MCF 10A (cell line): ENCODE measurements around the gene NEK6. TPM values are rescaled to one million over a fixed set of nuclear protein-coding genes. Genes with fewer than 3 reads are reported as not detected.

ENCODE experiments used
- BruUV-seq: library from RNA; stranded (reverse); fragments of 400-500 nt; replicated peaks from 2 replicates; lab custom pipeline; 2021; lab: Mats Ljungman, UMichigan
- CTCF ChIA-PET: fragments of 300-600 bp; sonication (Branson Sonifier 250); formaldehyde crosslinking; extraction: SDS; loops from one replicate; lab custom pipeline; 2021; ENCODE audit warnings: antibody characterized with exemption, inconsistent platforms; lab: Yijun Ruan, JAX
- POLR2A ChIA-PET: fragments of 300-600, 350-650 bp; sonication (Branson Sonifier 250); formaldehyde crosslinking; extraction: SDS; loops from one replicate; lab custom pipeline; 2020; ENCODE audit warnings: antibody characterized with exemption, inconsistent platforms; lab: Yijun Ruan, JAX
- DNase-seq: peaks from one replicate; pipeline ENCODE4 v3.0.0-alpha.2; 2018; ENCODE audit not compliant: unreplicated experiment
- H3K27ac Mint-ChIP-seq: one replicate; pipeline ENCODE4 v1.8.0; 2022; ENCODE audit warnings: mild to moderate bottlenecking, low read depth, mixed read lengths; ENCODE audit not compliant: unreplicated experiment
- H3K27me3 Mint-ChIP-seq: one replicate; pipeline ENCODE4 v1.8.0; 2022; ENCODE audit warnings: mixed read lengths; ENCODE audit not compliant: insufficient read depth, unreplicated experiment
- H3K36me3 Mint-ChIP-seq: one replicate; pipeline ENCODE4 v1.8.0; 2022; ENCODE audit warnings: mild to moderate bottlenecking, moderate library complexity, mixed read lengths; ENCODE audit not compliant: insufficient read depth, unreplicated experiment
- H3K4me1 Mint-ChIP-seq: one replicate; pipeline ENCODE4 v1.8.0; 2022; ENCODE audit warnings: mixed read lengths; ENCODE audit not compliant: insufficient read depth, unreplicated experiment
- H3K4me3 Mint-ChIP-seq: one replicate; pipeline ENCODE4 v1.8.0; 2022; ENCODE audit warnings: mild to moderate bottlenecking, moderate library complexity, mixed read lengths; ENCODE audit not compliant: unreplicated experiment
- H3K9me3 Mint-ChIP-seq: one replicate; pipeline ENCODE4 v1.8.0; 2022; ENCODE audit warnings: mixed read lengths; ENCODE audit not compliant: unreplicated experiment
- CTCF ChIP-seq: fragments of 200-600 bp; IDR thresholded peaks from one replicate; pipeline ENCODE4 v1.8.0; 2022; ENCODE audit warnings: antibody characterized with exemption, mild to moderate bottlenecking; ENCODE audit not compliant: unreplicated experiment
- intact Hi-C: fragments of 100-400 bp; cut with micrococcal nuclease; formaldehyde crosslinking; loops from 2 replicates; pipeline ENCODE4 v1.14.1; 2022
- total RNA-seq: library from RNA; stranded (reverse); gene quantifications from 2 replicates; pipeline ENCODE4 v1.2.3, GENCODE V29; 2022

NEK6 gene
- total RNA-seq, 1 experiment from 2014 or later, result 27.5 TPM

GRCh38 chr9:124359855-124360678 is 102.3 kb downstream of the NEK6 start:
- ChIA-PET POLR2A (no interaction called here), CTCF (interaction anchor here (1.0 kb wide), 1 partner anchor 33 kb away, joined by 3 read pairs; no protein-coding TSS in a partner anchor)
- no peak for DNase-seq
- no peaks in the 10 kb centered on the region for H3K9me3 Mint-ChIP-seq
- intact Hi-C loops, result no loop called here
- no peaks in the 10 kb centered on the region for H3K27me3 Mint-ChIP-seq
- peaks cover 40% of the 10 kb centered on the region for H3K36me3 Mint-ChIP-seq
- H3K4me3 Mint-ChIP-seq, result no peak overlapping the region
- TF ChIP-seq CTCF, result no peak
- no peak overlapping the region for H3K27ac Mint-ChIP-seq
- no TSS peak for BruUV-seq
- peaks cover 16% of the 10 kb centered on the region for H3K4me1 Mint-ChIP-seq

GRCh38 chr9:124361128-124361527 is 103.4 kb downstream of the NEK6 start:
- no peak overlapping the region for H3K4me3 Mint-ChIP-seq
- H3K4me1 Mint-ChIP-seq, result peaks cover 20% of the 10 kb centered on the region
- CTCF ChIA-PET, result interaction anchor here (0.6 kb wide), 1 partner anchor 1111 kb away, joined by 3 read pairs; no protein-coding TSS in a partner anchor
- no peak for DNase-seq
- TF ChIP-seq CTCF, result no peak
- H3K27me3 Mint-ChIP-seq, result no peaks in the 10 kb centered on the region
- POLR2A ChIA-PET, result interaction anchor here (0.7 kb wide), 1 partner anchor 13 kb away, joined by 3 read pairs; no protein-coding TSS in a partner anchor
- H3K36me3 Mint-ChIP-seq, result peaks cover 36% of the 10 kb centered on the region
- no peak overlapping the region for H3K27ac Mint-ChIP-seq
- intact Hi-C loops, result no loop called here
- H3K9me3 Mint-ChIP-seq, result no peaks in the 10 kb centered on the region
- no TSS peak for BruUV-seq

DNA sequence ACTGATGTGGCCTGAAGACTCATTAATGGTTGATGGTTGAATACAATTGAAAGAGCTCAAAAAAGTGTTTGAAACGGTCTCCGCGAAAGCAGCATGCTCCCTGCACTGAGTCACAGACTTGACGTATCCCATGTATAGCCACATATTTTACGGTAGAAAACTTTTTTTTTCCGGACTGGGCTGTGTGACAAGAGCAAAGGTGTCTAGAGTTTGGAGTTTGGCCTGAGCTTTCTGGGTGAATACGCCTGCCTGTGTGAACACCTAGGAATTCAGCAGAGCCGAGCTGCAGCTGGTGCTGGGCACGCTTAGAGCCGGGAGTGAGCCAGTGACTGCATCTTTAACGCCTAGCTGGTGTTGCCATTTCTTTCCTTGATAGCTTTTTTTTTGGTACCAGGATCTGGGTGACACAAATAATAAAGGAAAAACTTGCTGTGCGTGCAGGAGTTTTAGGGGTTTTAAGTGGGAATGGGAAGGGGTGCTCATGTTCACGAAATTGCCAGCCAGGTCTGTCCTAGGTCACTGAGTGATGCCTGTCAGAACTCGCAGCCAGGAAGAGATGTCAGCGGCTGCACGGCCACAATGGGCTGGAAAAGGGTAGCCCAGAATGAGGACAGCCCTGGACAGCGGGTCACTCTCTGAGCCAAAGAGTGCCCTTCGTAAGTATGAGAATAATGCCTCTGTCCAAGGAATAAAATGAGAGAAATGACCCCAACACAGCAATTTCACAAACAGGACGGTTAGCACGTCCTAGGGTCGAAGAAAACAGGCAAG is 105.8 kb downstream of the NEK6 start:
- Mint-ChIP-seq H3K4me3 (no peak overlapping the region), H3K27me3 (no peaks in the 10 kb centered on the region), H3K27ac (no peak overlapping the region), H3K36me3 (peaks cover 30% of the 10 kb centered on the region), H3K9me3 (no peaks in the 10 kb centered on the region), H3K4me1 (peaks cover 28% of the 10 kb centered on the region)
- no peak for TF ChIP-seq CTCF
- intact Hi-C loops, result no loop called here
- no peak for DNase-seq
- no TSS peak for BruUV-seq
- ChIA-PET CTCF (interaction anchor here (0.6 to 0.7 kb wide), 4 partner anchors 23 to 237 kb away, joined by 3 to 5 read pairs (median 3); no protein-coding TSS in a partner anchor), POLR2A (no interaction called here)

DNA sequence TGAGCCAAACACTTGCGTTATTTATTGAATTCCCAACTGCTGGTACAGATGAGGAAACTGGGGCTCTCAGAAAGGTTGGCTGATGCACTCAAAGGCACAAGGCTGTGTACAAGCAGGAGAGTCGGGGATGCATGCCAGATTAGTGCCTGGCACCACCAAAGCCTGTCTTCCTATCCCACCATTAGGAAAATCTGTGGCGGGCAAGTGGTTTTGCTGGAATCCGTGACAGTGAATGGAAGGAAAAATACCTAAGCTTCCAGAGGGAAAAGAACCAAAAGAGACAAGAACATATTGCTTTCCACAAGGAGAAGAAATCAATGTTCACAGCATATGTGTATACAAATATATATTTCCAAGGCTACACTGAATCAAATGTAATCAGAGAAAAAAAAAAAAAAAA is 106.4 kb downstream of the NEK6 start:
- no TSS peak for BruUV-seq
- POLR2A ChIA-PET, result no interaction called here
- no peak for DNase-seq
- no peak overlapping the region for H3K27ac Mint-ChIP-seq
- H3K4me3 Mint-ChIP-seq, result no peak overlapping the region
- peaks cover 31% of the 10 kb centered on the region for H3K4me1 Mint-ChIP-seq
- intact Hi-C loops, result no loop called here
- peaks cover 30% of the 10 kb centered on the region for H3K36me3 Mint-ChIP-seq
- CTCF ChIA-PET, result no interaction called here
- H3K27me3 Mint-ChIP-seq, result no peaks in the 10 kb centered on the region
- TF ChIP-seq CTCF, result no peak
- H3K9me3 Mint-ChIP-seq, result no peaks in the 10 kb centered on the region
